Activated T-cell treated with anti-CD3 and anti-CD28 coated beads for 1 hour (primary cell): Measurements from ENCODE around the gene PSD2.

Experiments
- DNase-seq: peaks from one replicate; pipeline ENCODE4 v3.0.0-alpha.2; 2020; ENCODE audit warnings: low read depth

The PSD2 gene

DNA sequence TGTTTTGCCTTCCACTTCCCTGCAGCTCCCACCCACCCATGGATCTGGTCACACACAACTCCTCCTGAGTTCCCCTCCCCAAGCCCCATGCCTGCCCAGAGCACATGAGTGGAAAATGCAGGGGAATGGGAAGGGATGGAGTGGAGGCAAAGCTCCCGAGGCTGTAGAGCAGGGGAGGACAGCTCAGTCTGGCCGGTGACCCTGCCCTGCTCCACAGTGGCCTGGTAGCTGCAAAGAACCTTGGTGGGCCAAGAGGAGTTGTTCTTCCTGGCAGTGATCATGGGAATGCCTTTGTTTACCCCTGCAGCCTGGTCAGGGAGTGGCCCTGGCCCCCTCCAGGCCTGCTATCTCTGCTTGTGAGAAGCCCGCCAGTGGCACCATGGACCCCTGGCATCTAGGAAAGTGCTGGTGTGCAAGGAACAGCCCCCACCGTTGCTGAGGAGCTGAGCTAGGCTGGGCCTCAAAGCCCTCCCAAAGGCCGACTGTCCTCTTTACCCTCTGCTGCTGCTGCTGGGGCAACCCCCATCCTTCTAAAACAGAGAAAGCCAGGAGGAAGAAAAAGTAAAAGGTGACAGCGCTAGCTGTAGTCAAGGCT is 60.4 kb downstream of the PSD2 start:
- no peak for DNase-seq

DNA sequence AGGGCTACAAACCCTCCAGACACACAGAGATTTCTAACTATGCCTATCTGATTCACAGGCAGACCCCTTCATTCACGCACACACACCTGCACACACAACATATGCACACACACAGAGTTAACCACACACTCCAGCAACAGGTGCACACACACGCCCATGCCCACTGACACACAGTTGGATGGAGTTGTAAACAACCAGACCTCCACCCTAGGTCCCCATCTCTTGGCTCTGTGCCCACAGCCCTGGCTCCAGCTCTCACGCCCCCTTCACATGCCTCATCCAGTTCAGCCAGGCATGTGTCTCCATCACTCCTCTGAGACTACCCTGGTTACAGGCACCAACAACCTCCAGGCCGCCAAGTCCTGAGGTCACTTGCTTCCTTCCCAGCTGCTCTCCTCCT is 61.1 kb downstream of the PSD2 start:
- DNase-seq: no peak

DNA sequence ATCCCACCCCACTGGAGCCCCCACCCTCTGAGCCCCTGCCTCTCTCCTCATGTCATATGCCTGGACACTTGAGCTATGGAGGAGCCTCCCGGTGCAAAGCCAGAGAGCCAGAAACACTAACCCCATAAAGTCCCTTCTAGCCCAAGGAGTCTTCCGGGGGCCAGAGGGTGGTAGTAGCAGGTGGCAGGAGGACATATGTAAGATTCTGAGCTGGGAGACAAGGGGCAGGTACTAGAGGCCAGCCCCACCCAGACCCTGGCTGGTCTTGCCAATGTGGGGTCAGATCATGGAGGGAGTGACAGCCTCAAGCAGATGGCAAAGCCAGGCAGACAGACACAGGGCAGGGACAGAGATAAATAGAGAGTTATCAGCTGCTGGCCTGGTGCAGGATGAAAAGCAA is 63.4 kb downstream of the PSD2 start:
- no peak for DNase-seq

DNA sequence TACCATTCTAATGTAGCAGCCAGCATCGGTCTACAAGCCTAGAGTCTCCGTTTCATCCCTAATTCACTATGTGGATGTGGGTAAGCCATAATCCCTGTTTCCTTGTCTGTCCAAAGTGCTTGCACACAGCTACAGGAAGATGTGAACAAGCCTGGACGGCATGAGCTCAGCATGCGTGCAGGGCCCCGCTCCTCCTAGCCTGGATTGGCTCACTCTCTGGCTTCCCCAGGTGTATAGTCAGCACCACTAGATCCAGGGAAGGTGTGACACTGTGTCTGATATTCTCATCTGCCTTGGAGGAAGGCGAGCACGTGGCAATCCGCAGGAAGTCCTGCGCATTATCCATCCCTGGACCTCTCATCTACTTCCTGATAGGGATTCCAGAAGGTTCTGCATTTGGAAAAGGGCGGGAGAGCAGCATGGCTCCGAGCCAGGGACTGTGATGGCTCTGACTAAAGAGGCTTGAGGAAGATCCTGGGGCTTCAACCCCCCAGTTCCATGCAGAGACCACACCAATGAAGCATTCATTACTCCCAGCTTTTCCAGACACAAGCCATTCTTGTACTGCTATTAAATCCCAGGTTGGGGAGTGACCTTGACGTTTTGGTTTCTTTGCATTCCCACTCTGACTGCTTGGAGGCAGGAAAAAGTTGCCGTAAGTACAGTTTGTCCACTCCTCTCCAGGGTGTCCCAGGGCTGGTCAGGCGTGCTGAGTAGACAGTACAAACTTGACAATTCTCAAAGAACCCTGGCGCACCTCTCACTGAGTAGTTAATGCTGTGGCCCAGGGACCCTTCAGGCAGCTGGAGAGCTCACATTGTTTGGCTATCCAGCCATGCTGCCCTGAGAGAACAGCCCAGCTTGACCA is 65.6 kb downstream of the PSD2 start:
- no peak for DNase-seq

DNA sequence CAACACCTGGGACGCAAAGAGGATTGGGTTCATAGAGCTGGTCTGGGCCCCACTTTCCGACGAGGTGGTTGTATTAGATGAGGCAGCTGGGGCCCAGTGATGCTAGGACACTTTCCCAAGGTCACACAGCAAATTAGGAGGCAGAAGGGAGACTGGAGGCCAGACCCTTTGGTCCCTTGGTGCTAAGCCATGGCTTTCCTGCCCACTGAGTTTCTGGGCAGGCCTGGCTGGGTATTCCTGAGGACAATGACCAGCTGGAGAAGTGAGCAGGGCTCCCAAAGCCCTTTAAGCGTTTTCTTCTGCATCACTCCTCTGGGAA is 66.2 kb downstream of the PSD2 start:
- no peak for DNase-seq

DNA sequence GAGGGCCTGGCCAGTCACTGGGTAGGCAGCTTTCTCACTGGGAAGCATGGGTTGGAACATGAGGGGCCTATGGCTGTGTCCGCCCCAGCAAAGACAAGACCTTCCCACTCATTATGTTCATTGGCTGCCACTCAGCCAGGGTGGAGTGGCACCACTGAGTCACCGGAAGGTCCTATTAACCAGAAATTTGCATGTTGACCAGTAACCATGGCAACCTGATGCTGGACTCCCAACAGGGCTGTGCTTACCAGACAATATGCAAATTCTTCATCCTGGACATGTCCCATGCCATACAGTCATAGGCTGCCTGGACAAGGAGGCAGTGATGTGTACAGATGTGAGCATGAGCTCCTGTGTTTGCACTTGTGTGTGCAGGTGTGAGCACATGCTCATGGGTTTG is 66.7 kb downstream of the PSD2 start:
- DNase-seq: no peak

DNA sequence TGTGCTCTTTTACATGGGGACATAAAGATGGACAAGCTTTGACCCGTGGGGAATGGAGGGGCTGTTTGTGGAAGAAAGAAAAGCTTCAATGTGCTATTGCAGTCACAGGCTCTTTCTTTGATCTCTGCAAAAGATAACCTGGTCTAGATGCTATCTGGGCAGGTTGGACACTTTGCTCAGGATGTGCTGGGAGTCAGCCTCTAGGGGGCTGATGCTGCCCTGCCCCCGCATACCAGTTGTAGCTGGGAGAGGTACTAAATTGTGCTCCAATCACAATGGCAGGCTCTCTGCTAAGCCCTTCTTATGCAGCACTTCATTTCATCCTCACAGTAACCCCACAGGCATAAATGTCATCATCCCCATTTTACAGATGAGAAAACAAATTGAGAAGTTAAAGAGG is 67.2 kb downstream of the PSD2 start:
- DNase-seq: no peak

DNA sequence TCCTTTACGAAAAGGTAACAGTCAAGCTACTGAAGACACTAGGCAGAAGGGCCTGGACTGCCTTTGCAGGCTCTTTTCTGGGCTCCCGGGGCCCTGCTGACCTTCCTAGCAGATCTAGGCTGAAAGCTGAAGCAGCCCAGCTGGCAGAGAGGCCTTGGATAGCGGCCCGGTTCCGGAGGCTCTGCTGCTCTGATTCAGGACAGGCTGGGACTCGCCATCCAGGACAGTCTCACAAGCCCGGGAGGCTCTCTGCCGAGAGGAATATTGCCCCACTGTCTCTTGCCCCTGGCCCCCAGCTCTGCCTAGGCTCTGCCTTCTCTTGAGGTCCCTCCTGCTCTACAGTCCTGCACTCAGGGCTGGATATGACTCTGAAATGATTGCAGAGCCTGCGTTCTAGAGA is 67.8 kb downstream of the PSD2 start:
- no peak for DNase-seq

DNA sequence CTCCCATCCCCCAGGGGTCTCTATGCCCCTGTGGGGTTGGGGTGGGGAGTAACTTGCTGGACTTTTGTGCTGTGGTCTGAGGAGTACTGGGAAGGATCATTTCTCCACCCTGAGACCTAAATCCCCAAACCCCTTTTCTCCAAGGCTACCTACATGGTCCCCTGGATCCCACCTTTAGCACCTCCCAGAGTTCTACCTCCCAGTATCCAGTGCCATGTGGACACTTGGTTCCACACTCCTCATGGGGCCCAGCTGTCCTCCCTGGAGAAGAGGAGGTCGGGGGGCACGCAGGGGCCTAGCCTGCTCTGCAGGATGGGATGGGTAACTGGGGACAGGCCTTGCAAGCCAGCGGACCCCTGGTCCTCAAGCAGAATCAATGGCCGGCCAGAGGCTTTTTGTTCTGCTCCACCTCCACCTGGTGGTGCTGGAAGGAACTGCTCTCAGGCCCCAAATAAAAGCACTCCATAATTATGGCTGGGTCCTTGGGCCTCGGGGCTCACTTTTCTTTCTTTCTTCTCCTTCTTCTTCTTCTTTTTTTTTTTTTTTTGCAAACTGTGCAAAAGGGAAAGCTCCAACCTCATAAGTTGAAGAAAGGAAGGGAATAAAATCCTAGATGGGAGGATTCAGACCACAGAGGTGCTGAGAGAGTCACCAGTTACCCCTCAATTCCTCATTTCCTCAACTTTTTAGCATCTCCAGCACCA is 68.4 kb downstream of the PSD2 start:
- peak; percentile 38 for DNase-seq

DNA sequence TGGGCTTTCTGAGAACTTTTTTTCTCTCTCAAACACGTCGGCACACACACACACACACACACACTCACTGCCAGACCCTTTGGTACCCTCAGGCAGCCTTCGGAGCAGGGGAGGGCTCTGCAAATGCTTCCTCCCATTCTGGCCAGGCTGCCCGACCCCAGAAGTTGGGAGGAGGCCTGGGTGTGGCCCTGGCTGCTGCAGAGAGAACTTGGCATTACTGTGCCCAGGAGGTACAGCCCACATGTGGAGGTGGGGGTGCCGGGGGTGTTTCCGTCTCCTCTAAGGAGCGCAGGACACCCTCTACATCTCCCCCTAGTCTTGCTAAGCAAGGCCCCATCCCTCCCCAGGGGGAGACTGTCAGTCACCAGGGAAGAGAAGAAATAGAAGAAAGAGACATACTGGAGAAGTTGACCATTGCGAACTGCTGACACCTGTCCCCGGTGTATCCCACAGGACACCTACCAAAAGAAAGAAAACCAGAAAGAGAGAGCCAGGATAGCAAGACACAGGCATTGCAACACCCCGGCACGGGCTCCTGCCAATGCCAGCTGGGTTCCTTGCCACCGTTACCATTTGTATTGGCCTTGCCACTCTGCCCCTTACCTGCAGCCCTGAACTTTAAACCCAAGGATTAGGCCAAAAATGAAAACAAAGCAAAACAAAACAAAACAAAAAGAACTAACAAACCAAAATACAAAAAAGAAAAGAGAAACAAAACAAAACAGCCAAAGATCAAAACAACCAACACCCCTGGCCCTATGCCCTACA is 69.3 kb downstream of the PSD2 start:
- no peak for DNase-seq

DNA sequence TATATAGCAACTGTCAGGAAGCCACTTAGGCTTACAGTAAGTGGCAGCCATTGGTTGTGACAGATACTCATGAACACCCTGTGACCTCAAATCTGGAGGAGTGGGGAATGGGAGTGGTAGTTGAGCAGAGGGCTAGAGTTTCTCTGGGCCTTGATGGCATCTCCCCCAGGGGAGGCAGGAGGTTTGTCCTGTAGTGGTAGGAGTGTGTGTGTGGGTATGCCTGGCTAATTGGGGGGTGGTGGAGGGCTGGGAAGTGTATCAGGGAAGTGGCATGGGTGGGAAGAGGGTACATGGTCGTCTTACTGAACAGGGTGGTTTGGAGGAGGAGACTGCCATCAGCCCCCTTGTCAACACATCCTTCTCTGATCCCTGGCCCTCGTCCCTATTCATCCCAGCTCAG is 71.5 kb downstream of the PSD2 start:
- no peak for DNase-seq

DNA sequence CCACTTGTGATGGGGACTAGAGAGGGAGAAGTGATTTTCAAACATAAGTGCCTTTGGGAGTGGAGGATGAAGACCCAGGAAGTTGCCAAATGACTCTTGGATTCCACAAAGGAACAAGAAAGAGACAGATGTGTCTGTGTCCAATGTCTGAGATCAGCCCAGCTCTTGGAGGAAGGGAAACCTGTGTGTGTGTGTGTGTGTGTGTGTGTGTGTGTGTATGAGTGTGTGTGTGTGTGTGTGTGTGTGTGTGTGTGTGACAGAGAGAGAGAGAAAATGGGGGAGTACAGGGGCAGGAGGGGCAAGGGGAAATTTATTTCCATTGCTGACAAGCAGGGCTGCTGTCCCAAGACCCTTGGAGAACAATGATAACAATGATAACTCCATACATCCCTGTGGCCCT is 72.0 kb downstream of the PSD2 start:
- DNase-seq: no peak

DNA sequence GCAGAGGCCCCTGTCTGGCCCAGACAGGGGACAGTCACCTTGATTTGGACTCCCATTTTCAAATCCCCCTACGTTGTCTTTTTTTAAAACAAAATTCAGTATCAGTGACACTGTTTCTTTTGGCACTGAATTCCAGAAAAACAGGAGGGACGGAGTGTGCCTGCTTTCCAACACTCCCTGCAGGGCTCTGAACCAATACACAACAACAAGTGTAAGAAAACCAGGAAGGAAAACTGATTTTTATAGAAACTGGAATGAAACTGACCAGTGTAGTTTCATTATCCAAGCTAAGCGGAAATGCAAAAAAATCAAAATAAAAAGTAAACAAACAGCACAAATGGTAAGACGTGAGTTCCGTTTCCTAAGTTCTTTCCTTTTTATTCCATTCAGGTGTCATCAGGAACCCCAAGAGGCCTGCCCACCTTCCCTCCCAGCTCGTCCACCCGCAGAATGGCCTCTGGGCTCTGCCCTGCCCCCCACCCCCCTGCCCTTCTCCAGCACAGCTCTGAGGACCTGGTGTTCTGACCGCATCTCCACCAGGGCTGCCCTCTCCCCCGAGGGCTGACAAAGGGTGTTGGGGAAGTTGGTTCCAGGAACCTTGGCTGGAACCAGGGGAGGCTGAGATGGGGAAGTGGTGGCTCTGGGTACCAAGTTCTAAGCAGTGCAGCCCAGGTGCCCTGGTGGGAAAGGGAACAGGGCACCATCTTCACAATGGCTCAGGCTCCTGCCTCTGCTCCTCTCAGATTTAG is 73.6 kb downstream of the PSD2 start:
- DNase-seq: no peak

DNA sequence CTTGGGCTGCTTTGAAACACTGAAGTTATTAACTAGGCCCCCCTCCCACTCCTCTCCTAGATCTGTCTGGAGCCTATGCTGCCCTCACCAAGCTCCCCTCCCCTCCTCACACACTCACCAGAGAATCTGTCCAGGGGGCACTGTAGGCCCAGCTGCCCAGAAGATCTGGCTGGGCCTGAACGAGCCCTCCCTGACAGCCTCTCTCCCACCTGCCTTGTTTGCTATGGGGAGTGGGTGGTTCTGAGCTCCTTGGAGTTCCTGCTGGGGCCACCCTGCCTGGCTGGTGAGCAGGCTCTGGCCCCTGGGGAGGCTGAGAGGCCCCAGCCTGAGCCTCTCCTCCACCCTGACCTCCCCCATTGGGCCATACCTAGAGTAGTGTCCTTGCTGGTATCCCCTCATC is 75.1 kb downstream of the PSD2 start:
- DNase-seq: no peak

DNA sequence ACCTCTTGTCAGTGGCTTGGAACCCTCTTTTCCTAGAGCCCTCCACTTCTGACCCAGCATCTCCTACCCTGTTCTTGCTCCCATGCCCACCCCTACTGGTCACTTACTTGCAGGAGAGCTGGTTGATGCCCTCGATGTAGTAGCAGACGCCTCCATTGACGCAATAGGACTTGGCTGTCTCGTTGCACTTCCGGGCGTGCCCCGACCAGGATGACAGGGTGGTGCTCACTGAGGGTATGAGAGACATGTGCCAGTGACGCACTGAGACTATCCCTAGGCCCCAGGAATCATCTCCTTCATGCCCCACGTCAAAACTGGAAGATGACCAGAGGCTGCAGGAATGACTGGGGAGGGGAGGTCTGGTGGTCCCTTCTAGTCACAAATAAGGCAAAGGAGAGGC is 76.0 kb downstream of the PSD2 start:
- DNase-seq: no peak

DNA sequence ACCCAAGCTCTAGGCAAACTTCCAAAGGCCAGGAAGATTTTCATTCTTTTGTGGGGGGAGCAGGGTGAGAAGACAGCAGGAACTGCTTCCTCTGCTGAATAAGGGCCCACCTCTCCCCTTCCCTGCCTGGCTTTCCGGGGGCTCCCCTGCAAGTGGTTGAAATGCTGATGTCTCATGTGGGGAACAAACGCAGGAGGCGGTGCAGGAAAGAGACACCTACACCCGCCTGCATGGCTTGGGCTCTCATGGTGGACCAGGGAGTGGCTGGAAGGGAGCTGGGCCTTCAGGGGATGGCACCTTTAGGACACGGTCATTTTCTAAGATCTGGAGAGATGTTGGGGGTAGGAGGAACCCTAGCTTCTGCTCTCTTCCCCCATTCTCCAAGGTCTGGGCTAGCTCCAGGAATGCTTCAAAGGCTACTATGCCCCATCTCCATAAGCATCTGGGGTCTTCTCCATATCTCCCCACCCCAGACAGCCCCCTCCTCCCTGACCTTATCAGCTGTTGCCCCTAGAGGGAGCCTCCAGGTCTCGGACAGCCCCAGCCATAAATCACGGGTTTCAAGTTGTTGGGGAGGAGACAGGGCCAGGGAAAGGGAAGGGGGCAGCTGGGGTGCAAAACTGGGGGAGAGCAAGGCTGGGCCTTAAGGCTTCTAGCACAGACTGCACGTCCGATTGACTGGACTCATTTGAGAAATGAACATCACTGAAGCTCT is 76.6 kb downstream of the PSD2 start:
- no peak for DNase-seq

DNA sequence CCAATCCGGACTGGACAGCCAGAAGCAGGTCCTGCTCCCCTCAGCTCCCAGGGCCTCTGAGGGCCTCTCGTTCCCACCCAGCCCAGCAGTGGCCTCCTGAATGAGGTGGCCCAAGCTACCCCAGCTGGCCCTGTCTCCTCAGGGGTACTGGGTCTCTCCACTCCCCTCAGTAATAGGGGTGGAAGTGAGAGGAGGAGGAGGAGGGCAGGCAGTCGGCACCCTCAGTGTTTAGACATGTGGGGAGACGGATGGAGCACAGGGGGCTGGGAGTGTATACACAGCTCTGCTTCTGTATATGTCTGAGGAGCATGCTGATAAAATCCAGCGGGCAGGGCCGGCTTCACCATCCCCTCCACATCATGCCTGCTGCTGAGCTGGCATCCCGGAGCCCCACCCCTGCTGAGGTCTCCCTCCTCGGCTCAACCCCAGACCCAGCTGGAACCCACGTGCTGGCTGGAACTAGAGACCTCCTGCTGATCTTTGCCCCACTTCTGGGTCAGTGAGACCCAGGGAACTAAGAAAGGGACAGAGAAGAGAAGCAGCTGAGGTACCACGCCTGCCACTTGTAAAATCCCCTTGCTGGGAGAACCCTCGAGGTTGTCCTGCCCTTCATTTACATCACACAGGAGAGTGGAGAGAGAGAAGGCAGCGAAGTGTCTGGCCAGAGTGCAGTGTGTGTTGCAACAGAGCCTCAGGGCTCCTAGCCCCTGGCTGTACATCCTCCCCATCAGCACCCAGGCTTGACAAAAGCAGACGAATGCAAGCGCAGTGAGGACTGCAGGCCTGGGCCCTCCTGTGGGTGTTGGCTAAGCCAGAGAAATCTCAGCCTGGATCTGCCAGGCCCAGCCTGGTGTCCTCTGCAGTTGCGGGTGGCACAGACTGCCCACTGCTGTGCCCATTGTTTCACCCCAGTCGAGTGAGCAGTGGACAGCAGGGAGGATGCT is 77.5 kb downstream of the PSD2 start:
- no peak for DNase-seq

DNA sequence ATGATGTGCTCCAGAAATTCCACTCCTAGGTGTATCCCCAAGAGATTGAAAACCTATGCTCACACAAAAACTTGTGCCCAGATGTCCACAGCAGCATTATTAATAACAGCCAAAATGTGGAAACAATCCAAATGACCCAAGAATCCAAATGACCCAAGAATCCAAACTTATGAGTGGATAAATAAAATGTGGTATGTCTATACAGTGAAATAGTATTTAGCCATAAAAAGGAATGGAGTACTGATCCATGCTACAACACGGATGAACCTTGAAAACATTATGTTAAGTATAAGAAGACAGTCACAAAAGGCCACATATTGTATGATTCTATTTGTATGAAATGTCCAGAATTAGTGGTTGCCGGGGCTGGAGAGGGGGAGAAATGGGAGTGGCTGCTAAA is 80.3 kb downstream of the PSD2 start:
- DNase-seq: no peak

DNA sequence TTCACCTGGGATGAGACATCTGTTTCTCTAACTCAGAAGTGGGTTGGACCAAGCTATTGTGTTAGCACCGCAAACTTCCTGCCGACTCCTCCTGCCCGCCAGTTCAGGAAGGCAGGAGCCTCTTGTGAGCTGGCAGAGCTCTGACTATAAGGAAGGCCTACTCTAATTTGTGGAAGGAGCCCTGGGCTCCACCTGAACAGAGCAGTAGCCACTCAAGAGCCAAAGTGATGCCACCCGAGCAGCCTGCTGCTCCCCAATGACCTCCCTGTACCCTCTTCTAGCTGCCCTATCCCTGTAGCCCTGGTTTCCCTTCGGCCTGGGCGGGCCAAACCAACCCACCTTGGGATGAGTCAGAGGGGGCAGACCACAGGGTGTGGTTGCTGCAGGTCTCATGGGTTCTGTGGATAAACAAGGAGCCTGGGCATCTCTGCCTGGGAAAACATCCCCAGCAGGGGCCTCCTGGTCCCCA is 81.6 kb downstream of the PSD2 start:
- no peak for DNase-seq

DNA sequence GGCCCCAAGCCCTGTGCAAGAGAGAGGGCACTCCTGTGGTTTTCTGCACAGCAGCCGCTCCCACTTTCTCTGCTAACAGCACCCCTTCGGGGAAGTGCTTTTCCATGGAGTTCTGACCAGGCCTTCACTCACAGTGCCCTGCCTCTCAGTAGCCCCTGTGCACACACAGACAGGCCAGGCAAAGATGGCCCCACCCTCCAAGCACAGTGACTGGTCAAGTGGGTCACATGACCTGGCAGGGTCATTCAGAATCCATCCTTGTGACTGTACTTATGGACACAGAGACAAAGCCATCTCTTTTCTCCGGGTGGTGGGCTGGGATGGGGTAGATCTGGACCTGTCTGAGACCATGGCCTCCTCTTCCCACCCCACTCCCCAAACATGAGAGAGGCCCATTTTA is 82.5 kb downstream of the PSD2 start:
- DNase-seq: no peak
